ENCODE data around the gene FADS1.

- no peak for TF ChIP-seq EZH2 (IDR thresholded peaks at IDR 0.05; ENCODE audit: borderline replicate concordance, low read length)
- TF ChIP-seq CTCF (IDR thresholded peaks at IDR 0.05; ENCODE audit: low read length), result no peak
These were observed 46.1 kb upstream of the FADS1 start for GRCh38 chr11:61862714-61863547.
